ENCODE results near the gene RAB20. TPM values are rescaled to one million over a fixed set of nuclear protein-coding genes. Genes with fewer than 3 reads are reported as not detected.
"Not testable (repeated sequence)": the region's sequence is repeated elsewhere in the genome, so short reads cannot be mapped to it uniquely, and the experiment has no call there.

RAB20 gene
- total RNA-seq, result 1 to 10 TPM; 3.9 to 4.2 TPM

DNA sequence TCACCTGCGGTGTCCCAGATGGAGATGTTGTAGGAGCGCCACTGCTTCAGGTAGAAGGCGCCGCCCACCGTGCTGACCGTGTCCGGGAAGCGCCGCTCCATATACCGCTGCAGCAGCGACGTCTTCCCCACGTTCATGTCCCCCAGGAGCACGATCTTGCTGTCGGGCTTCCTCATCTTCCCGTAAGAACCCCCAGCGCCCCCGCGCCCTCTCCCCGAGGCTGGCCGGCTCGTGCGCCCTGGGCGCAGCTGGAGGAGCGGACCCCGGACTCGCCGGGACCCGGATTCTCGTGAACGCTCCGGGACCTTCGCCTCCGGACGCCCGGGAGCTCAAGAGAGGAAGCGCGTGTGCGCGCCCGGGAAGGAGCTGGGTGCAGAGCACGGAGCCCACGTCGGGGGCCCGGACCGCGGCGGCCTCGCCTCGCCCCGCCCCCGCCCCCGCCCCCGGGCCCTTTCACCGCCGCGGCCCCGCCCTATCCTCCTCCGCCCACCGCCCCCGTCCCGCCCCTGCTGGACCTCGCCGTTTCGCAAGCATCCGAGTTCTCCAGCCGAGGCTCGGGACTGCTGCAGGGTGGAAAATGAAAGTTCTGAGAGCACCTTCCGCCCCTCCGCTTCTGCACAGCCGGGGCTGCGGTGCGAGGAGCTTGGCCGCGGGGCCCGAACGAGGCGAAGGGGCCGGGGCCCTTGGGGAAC lies at the start of gene RAB20:
Gene RAB20 (minus strand): TSS at position 379 of the 692 bp plus-strand sequence. CDS start 203 bp downstream, at position 176.
- peaks cover 2% of the 10 kb centered on the region for H3K36me3 Mint-ChIP-seq (ENCODE audit: low read depth)
- H3K4me1 Mint-ChIP-seq (ENCODE audit: low read depth), result peaks cover 30% of the 10 kb centered on the region
- ATAC-seq (peak; percentile 77), DNase-seq (peak; percentile 73)
- CTCF ChIA-PET, result no interaction called here
- POLR2A ChIA-PET, result no interaction called here
- H3K4me3 Mint-ChIP-seq, result peak within 1 kb of the TSS; percentile 93
- no peaks in the 10 kb centered on the region for H3K9me3 Mint-ChIP-seq (ENCODE audit: insufficient read depth)
- peaks cover 23% of the 10 kb centered on the region for H3K27me3 Mint-ChIP-seq (ENCODE audit: low read depth)
- H3K27ac Mint-ChIP-seq, result peak within 1 kb of the TSS; percentile 78

GRCh38 chr13:110610955-110611595 lies 49.6 kb upstream of the RAB20 start:
- Mint-ChIP-seq H3K36me3 (ENCODE audit: low read depth) (peaks cover 4% of the 10 kb centered on the region), H3K4me3 (no peak overlapping the region), H3K4me1 (ENCODE audit: low read depth) (peaks cover 6% of the 10 kb centered on the region), H3K27me3 (ENCODE audit: low read depth) (peaks cover 4% of the 10 kb centered on the region), H3K27ac (no peak overlapping the region), H3K9me3 (ENCODE audit: insufficient read depth) (peaks cover 4% of the 10 kb centered on the region)
- DNase-seq, result no peak
- ATAC-seq, result no peak
- CTCF ChIA-PET, result interaction anchor here (0.7 kb wide), 1 partner anchor 10 kb away, joined by 3 read pairs; no protein-coding TSS in a partner anchor
- POLR2A ChIA-PET, result no interaction called here

DNA sequence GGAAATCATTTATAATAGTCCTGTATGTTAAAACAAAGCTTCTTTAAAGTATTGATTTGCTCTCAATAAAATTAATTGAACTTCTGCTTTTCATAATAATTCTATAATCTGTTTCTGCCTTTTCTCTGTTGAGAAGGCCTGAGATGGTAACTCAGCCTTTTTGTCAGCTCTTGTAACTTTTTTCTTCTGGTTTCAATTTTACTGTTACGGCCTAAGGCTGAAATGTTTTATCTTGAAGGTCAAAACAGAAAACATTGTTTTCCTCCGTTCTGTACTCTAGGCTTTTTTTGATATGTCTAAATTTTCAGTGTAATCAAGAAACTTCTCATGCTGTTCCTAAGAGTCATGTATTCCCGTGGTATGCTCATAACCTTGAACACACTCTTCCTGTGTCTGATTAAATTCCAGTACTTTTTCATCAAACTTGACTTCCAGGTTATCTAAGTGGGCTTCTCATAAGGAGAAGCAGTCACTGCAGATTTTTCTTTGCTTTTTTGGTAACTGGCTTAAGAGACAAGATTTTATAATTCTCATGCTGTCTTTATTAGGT lies 46.2 kb upstream of the RAB20 start:
- no peak for ATAC-seq
- no peak for DNase-seq
- Mint-ChIP-seq H3K27me3 (ENCODE audit: low read depth) (peaks cover 4% of the 10 kb centered on the region), H3K36me3 (ENCODE audit: low read depth) (no peaks in the 10 kb centered on the region), H3K4me3 (no peak overlapping the region), H3K4me1 (ENCODE audit: low read depth) (no peaks in the 10 kb centered on the region), H3K9me3 (ENCODE audit: insufficient read depth) (no peaks in the 10 kb centered on the region), H3K27ac (no peak overlapping the region)
- CTCF ChIA-PET, result no interaction called here
- POLR2A ChIA-PET, result no interaction called here

DNA sequence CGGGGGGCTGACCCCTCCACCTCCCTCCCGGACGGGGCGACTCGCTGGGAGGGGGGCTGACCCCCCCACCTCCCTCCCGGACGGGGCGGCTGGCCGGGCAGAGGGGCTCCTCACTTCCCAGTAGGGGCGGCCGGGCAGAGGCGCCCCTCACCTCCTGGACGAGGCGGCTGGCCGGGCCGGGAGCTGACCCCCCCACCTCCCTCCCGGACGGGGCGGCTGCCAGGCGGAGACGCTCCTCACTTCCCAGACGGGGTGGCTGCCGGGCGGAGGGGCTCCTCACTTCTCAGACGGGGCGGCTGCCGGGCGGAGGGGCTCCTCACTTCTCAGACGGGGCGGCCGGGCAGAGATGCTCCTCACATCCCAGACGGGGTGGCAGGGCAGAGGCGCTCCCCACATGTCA lies 44.8 kb upstream of the RAB20 start:
- H3K27me3 Mint-ChIP-seq (ENCODE audit: low read depth); DNase-seq; H3K36me3 Mint-ChIP-seq (ENCODE audit: low read depth); POLR2A ChIA-PET; H3K4me3 Mint-ChIP-seq; CTCF ChIA-PET; H3K4me1 Mint-ChIP-seq (ENCODE audit: low read depth); ATAC-seq; H3K9me3 Mint-ChIP-seq (ENCODE audit: insufficient read depth); H3K27ac Mint-ChIP-seq: not testable (repeated sequence)

GRCh38 chr13:110605132-110605531 lies 43.6 kb upstream of the RAB20 start:
- DNase-seq, result no peak
- CTCF ChIA-PET, result no interaction called here
- POLR2A ChIA-PET, result no interaction called here

DNA sequence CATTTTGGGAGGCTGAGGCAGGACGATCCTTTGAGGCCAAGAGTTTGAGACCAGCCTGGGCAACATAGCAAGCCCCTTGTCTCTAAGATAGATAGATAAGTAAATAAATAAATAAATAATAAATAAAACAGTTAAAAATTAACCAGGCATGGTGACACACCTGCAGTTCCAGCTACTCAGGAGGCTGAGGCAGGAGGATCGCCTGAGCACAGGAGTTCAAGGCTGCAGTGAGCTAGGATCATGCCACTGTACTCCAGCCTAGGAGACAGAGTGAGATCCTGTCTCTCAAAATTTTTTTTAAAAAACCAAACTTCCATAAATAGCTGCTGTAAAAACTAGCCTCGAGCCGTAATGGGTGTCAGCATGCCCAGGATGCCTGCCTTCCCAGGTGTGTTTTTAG lies 39.5 kb upstream of the RAB20 start:
- Mint-ChIP-seq H3K4me3 (no peak overlapping the region), H3K27ac (no peak overlapping the region), H3K9me3 (ENCODE audit: insufficient read depth) (no peaks in the 10 kb centered on the region), H3K27me3 (ENCODE audit: low read depth) (peaks cover 3% of the 10 kb centered on the region), H3K4me1 (ENCODE audit: low read depth) (no peaks in the 10 kb centered on the region), H3K36me3 (ENCODE audit: low read depth) (no peaks in the 10 kb centered on the region)
- ChIA-PET POLR2A (interaction anchor here (1.3 kb wide), 1 partner anchor 16 kb away, joined by 3 read pairs; no protein-coding TSS in a partner anchor), CTCF (interaction anchor here (0.6 kb wide), 1 partner anchor 10 kb away, joined by 3 read pairs; no protein-coding TSS in a partner anchor)
- no peak for ATAC-seq
- DNase-seq, result no peak

More at GRCh38 chr13:110605132-110605531, 43.6 kb upstream of the RAB20 start:
- no peak overlapping the region for H3K27ac Mint-ChIP-seq
- no peaks in the 10 kb centered on the region for H3K4me1 Mint-ChIP-seq (ENCODE audit: low read depth)
- no peak for ATAC-seq
- no peaks in the 10 kb centered on the region for H3K36me3 Mint-ChIP-seq (ENCODE audit: low read depth)
- H3K4me3 Mint-ChIP-seq, result no peak overlapping the region
- H3K9me3 Mint-ChIP-seq (ENCODE audit: insufficient read depth), result no peaks in the 10 kb centered on the region
- no peaks in the 10 kb centered on the region for H3K27me3 Mint-ChIP-seq (ENCODE audit: low read depth)

DNA sequence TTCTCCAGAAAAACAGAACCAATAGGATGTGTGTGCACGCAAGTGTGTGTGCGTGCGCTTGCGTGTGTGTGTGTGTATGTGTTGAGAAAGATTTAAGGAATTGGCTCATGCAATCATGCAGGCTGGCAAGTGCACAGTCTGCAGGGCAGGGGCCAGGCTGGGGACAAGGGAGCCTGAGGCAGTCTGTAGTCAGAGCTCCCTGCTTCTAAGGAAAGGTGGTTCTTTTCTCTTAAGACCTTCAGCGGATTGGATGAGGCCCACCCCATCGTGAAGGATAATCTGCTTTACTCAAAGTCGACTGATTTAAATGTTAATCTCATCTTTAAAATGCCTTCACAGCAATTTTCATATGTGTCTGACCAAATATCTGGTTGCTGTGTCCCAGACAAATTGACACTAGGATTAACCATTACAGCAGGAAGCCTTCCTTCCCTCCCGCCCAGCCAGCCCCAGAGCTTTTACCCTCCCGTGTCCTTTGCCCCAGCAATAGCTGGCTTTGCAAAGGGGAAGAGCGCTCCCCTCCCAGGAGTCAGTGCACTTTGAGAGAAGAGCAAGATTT lies 38.8 kb upstream of the RAB20 start:
- no peaks in the 10 kb centered on the region for H3K36me3 Mint-ChIP-seq (ENCODE audit: low read depth)
- DNase-seq, result no peak
- ATAC-seq, result no peak
- H3K4me3 Mint-ChIP-seq, result no peak overlapping the region
- peaks cover 3% of the 10 kb centered on the region for H3K27me3 Mint-ChIP-seq (ENCODE audit: low read depth)
- CTCF ChIA-PET, result no interaction called here
- H3K27ac Mint-ChIP-seq, result no peak overlapping the region
- H3K4me1 Mint-ChIP-seq (ENCODE audit: low read depth), result no peaks in the 10 kb centered on the region
- POLR2A ChIA-PET, result no interaction called here
- no peaks in the 10 kb centered on the region for H3K9me3 Mint-ChIP-seq (ENCODE audit: insufficient read depth)

DNA sequence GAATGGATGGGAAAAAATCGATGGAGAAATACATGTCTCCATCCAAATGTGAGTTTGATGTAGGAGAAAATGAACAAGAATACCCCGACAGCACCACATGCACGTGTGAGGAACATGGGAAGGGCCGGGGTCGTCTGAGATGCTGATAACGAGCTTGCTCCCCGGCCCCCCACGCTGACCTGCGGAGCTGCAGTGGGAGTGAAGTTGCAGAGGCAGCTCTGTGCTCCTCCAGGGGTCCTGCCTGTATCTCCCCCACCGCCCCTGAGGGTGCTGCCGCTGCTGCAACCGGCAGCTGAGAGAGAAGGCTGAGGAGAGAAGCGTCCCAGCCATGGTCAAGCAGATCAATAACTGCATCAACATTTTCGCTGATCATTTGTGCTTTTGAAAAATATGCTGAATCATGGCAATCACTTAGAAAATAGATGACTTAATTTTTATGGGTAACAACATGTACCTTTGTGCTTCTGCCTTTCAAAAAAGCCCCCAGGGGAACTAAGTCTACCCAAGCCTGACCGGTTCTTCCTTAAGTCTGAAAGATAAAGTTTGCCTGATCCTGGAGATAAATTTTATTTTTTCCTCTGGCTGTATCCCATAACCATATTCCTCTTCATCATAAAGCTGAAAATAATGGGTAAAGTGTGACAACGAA lies 35.6 kb upstream of the RAB20 start:
- POLR2A ChIA-PET, result no interaction called here
- Mint-ChIP-seq H3K27ac (no peak overlapping the region), H3K4me3 (no peak overlapping the region), H3K4me1 (ENCODE audit: low read depth) (no peaks in the 10 kb centered on the region), H3K27me3 (ENCODE audit: low read depth) (peaks cover 4% of the 10 kb centered on the region), H3K9me3 (ENCODE audit: insufficient read depth) (no peaks in the 10 kb centered on the region), H3K36me3 (ENCODE audit: low read depth) (no peaks in the 10 kb centered on the region)
- CTCF ChIA-PET, result no interaction called here
- DNase-seq, result no peak
- no peak for ATAC-seq

GRCh38 chr13:110593430-110594130 lies 32.1 kb upstream of the RAB20 start:
- Mint-ChIP-seq H3K9me3 (ENCODE audit: insufficient read depth) (no peaks in the 10 kb centered on the region), H3K27me3 (ENCODE audit: low read depth) (peaks cover 23% of the 10 kb centered on the region), H3K27ac (no peak overlapping the region), H3K36me3 (ENCODE audit: low read depth) (no peaks in the 10 kb centered on the region), H3K4me3 (no peak overlapping the region), H3K4me1 (ENCODE audit: low read depth) (no peaks in the 10 kb centered on the region)
- peak; percentile 76 for ATAC-seq
- peak; percentile 30 for DNase-seq
- ChIA-PET CTCF (interaction anchor here (0.6 to 1.7 kb wide), 10 partner anchors 22 to 320 kb away, joined by 3 to 6 read pairs (median 4); partner anchors contain the start of genes ING1 and NAXD), POLR2A (interaction anchor here (1.0 kb wide), 1 partner anchor 119 kb away, joined by 3 read pairs; no protein-coding TSS in a partner anchor)

- CTCF ChIA-PET, result no interaction called here
- Mint-ChIP-seq H3K4me3 (no peak overlapping the region), H3K36me3 (ENCODE audit: low read depth) (no peaks in the 10 kb centered on the region), H3K27ac (no peak overlapping the region), H3K27me3 (ENCODE audit: low read depth) (peaks cover 29% of the 10 kb centered on the region), H3K9me3 (ENCODE audit: insufficient read depth) (no peaks in the 10 kb centered on the region), H3K4me1 (ENCODE audit: low read depth) (no peaks in the 10 kb centered on the region)
- DNase-seq (no peak), ATAC-seq (no peak)
- POLR2A ChIA-PET, result no interaction called here
Observed at GRCh38 chr13:110592665-110593064, 31.1 kb upstream of the RAB20 start.

DNA sequence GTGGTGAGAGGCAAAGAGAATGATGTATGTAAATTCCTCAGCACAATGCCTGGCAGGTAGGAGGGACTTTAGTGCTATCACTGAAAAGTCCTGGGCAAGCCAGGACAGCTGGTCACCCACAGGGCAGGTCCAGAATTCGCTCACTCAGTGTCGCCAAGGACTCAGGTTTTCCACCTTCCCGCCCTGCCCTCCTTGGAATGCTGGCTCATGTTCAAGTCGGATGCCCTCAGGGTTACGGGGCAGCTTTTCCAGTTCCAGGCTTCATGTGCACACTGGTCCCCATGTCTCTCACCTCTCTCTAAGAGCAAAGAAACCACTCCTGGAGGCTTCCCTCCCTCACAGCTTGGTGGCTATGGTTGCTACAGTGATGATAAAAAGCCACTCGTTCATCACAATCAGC lies 29.1 kb upstream of the RAB20 start:
- no peak for ATAC-seq
- no peak overlapping the region for H3K4me3 Mint-ChIP-seq
- H3K27me3 Mint-ChIP-seq (ENCODE audit: low read depth), result peaks cover 29% of the 10 kb centered on the region
- no peaks in the 10 kb centered on the region for H3K9me3 Mint-ChIP-seq (ENCODE audit: insufficient read depth)
- ChIA-PET CTCF (no interaction called here), POLR2A (no interaction called here)
- H3K4me1 Mint-ChIP-seq (ENCODE audit: low read depth), result no peaks in the 10 kb centered on the region
- no peak for DNase-seq
- no peaks in the 10 kb centered on the region for H3K36me3 Mint-ChIP-seq (ENCODE audit: low read depth)
- no peak overlapping the region for H3K27ac Mint-ChIP-seq
